Peyer's patch (tissue), 4 donors: ENCODE measurements around the gene CYP3A7.
"Not testable (repeated sequence)": the region's sequence is repeated elsewhere in the genome, so short reads cannot be mapped to it uniquely, and the experiment has no call there.

Experiments
- CTCF ChIP-seq, 6 experiments: fragments of 450-650 bp in 4 of 6; fragments of 200-600 bp in 2 of 6; sonication (generic) in 1 of 6; IDR thresholded peaks; one replicate each; pipeline ENCODE4 v1.5.1; 2017 to 2019; ENCODE audit warnings: antibody characterized with exemption in 6 of 6, mild to moderate bottlenecking in 3 of 6, moderate library complexity in 1 of 6
- POLR2A ChIP-seq, 2 donors: fragments of 450-650 bp; IDR thresholded peaks; one replicate each; pipeline ENCODE4 v1.5.1; 2017; ENCODE audit warnings: antibody characterized with exemption in 2 of 2, mild to moderate bottlenecking in 2 of 2, moderate library complexity in 2 of 2

GRCh38 chr7:99723201-99723600, 11.8 kb downstream of the CYP3A7 start:
- not testable (repeated sequence) for TF ChIP-seq CTCF, POLR2A (IDR thresholded peaks at IDR 0.05)
